Hepatocyte (in vitro differentiated cells): Measurements from ENCODE around the gene TSPAN4.

Experiments
- EZH2 ChIP-seq: fragments of 200-600 bp; sonication (generic); IDR thresholded peaks from 2 replicates; pipeline ENCODE4 v1.6.1; 2016; ENCODE audit warnings: antibody characterized with exemption, mild to moderate bottlenecking, borderline replicate concordance
- EZH2phosphoT487 ChIP-seq: fragments of 200-600 bp; sonication (generic); IDR thresholded peaks from one replicate; pipeline ENCODE4 v1.6.1; 2018; ENCODE audit warnings: antibody characterized with exemption, mild to moderate bottlenecking, low read depth, moderate library complexity; ENCODE audit not compliant: unreplicated experiment, severe bottlenecking
- TF ChIP-seq, protein P1 (sequence below): fragments of 200-600 bp; sonication (generic); IDR thresholded peaks from 2 replicates; pipeline ENCODE4 v1.5.1; 2016; ENCODE audit warnings: antibody characterized with exemption, mild to moderate bottlenecking; ENCODE audit not compliant: poor library complexity

DNA sequence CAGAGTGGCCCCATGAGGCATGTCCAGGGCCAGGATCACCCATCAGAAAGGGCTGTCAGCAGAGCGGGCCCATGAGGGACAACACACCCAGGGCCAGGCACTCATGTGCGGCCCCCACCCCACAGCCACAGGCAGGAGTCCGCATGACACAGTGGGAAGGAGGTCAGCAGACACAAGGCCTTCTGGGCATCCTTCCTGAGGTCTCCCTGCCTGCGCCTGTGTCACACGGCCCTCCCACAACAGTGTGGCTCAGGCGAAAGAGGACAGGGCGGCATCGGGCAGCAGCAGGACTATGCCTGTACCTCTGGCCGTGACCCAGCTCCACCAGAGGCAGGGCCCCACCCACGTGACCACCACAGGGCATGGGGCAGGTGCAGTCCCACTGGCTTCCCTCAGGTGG, 40.9 kb downstream of the TSPAN4 start:
- TF ChIP-seq, protein P1, sequence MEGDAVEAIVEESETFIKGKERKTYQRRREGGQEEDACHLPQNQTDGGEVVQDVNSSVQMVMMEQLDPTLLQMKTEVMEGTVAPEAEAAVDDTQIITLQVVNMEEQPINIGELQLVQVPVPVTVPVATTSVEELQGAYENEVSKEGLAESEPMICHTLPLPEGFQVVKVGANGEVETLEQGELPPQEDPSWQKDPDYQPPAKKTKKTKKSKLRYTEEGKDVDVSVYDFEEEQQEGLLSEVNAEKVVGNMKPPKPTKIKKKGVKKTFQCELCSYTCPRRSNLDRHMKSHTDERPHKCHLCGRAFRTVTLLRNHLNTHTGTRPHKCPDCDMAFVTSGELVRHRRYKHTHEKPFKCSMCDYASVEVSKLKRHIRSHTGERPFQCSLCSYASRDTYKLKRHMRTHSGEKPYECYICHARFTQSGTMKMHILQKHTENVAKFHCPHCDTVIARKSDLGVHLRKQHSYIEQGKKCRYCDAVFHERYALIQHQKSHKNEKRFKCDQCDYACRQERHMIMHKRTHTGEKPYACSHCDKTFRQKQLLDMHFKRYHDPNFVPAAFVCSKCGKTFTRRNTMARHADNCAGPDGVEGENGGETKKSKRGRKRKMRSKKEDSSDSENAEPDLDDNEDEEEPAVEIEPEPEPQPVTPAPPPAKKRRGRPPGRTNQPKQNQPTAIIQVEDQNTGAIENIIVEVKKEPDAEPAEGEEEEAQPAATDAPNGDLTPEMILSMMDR, result no peak
- no peak for TF ChIP-seq EZH2
- no peak for TF ChIP-seq EZH2phosphoT487
